Measurements from ENCODE around the gene KCNK1.
A peak's percentile ranks its signal among the peaks of the same experiment; 100 is the strongest.
"Not testable (repeated sequence)": the region's sequence is repeated elsewhere in the genome, so short reads cannot be mapped to it uniquely, and the experiment has no call there.

Gene KCNK1

DNA sequence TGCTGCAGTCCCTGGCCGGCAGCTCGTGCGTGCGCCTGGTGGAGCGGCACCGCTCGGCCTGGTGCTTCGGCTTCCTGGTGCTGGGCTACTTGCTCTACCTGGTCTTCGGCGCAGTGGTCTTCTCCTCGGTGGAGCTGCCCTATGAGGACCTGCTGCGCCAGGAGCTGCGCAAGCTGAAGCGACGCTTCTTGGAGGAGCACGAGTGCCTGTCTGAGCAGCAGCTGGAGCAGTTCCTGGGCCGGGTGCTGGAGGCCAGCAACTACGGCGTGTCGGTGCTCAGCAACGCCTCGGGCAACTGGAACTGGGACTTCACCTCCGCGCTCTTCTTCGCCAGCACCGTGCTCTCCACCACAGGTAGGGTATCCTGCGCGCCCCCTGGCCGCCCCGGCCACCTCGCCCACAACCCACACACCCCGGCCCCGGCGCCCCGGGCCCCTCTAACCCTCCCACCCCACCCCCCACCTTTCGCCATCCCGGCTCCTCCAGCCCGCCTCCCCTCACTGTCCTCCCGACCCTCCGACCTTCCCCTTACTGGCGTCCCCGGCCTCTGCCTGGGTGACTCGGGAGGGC, 352 bp downstream of the KCNK1 start:
- TF ChIP-seq CTCF (conservative IDR thresholded peaks at IDR 0.05; ENCODE audit: low read depth): no peak
- H3K27ac ChIP-seq: peak overlapping the region; percentile 89
- ChIA-PET POLR2A (ENCODE audit: low non-redundant PET) (interaction anchor here (0.6 kb wide), 1 partner anchor 222 kb away, joined by 3 read pairs; no protein-coding TSS in a partner anchor), CTCF (interaction anchor here (0.6 kb wide), 1 partner anchor 239 kb away, joined by 3 read pairs; no protein-coding TSS in a partner anchor)
- peak; percentile 51 for DNase-seq (ENCODE audit: low spot score)

DNA sequence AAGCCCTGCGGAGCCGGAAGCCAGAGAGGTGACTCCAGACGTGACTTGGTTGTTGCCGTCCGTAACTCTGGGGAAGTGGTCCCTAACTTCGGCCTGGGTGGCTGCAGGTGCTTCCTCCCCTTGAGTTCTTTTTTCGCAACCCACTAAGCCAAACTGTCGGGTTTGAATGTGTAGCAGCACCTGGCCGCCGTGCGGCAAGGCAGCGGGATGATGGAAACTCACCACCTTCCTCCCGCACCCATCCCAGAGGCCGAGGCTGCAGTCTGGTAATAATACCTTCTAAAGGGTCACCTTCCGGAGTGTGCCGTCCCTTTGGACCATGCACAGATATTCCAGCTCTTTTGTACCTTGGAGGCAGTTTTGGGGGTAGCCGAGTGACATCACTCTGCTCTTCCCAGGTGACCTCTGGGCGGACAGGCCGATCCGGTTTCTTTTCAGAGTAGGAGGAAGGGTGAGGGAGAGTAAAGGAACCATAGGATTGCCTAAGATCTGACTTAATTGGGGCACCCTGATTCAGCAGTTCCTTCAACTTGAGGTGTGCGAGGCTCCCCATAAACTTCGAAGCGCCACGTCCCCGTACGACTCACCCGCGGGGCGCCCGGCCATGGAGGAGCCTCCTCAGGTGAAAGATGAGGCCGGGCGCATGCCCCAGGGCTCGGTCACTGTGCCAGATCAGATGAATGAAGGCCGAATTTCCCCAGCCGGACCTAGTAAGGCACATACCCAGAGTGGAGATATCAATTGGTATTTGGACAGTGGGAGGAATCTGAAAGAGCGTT, 1.0 kb downstream of the KCNK1 start:
- TF ChIP-seq CTCF (conservative IDR thresholded peaks at IDR 0.05; ENCODE audit: low read depth): no peak
- CTCF ChIA-PET: interaction anchor here (0.6 kb wide), 1 partner anchor 239 kb away, joined by 3 read pairs; no protein-coding TSS in a partner anchor

GRCh38 chr1:233615571-233615970, 1.7 kb downstream of the KCNK1 start:
- ChIA-PET CTCF (no interaction called here), POLR2A (ENCODE audit: low non-redundant PET) (no interaction called here)
- peak; percentile 12 for DNase-seq (ENCODE audit: low spot score)
- H3K27ac ChIP-seq: no peak overlapping the region; the same call in 1 of the 2 replicates
- no peak for TF ChIP-seq CTCF (conservative IDR thresholded peaks at IDR 0.05; ENCODE audit: low read depth)

More for the DNA sequence above, 1.0 kb downstream of the KCNK1 start:
- peak; percentile 34 for DNase-seq (ENCODE audit: low spot score)
- POLR2A ChIA-PET (ENCODE audit: low non-redundant PET): no interaction called here
- H3K27ac ChIP-seq: peak overlapping the region; percentile 89

DNA sequence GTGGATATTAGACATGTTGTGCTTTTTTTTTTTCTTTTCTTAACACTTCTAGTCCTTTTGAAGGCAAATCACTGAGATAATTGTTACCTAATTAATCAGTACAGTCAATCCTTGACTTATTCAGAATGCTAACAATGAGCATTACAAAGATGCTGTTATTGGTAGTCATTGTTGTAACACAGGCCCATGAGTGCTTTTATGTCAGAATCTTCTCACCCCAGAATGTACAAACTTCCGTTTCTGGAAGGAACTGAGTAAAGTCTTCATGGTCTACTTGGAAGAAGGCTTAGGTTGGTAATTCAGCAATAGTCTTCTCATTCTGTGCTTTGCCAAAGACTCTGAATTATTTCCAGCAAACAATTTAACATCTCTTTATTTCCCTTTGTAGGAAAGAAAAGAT, 3.1 kb downstream of the KCNK1 start:
- POLR2A ChIA-PET (ENCODE audit: low non-redundant PET): no interaction called here
- TF ChIP-seq CTCF (conservative IDR thresholded peaks at IDR 0.05; ENCODE audit: low read depth): no peak
- CTCF ChIA-PET: interaction anchor here (0.7 kb wide), 1 partner anchor 44 kb away, joined by 5 read pairs; no protein-coding TSS in a partner anchor
- no peak overlapping the region for H3K27ac ChIP-seq
- no peak for DNase-seq (ENCODE audit: low spot score)

GRCh38 chr1:233619414-233619813, 5.5 kb downstream of the KCNK1 start:
- DNase-seq (ENCODE audit: low spot score); H3K27ac ChIP-seq; POLR2A ChIA-PET (ENCODE audit: low non-redundant PET); CTCF ChIA-PET: not testable (repeated sequence)

GRCh38 chr1:233620065-233620464, 6.2 kb downstream of the KCNK1 start:
- CTCF ChIA-PET: no interaction called here
- TF ChIP-seq CTCF (conservative IDR thresholded peaks at IDR 0.05; ENCODE audit: low read depth): no peak
- H3K27ac ChIP-seq: no peak overlapping the region
- DNase-seq (ENCODE audit: low spot score): no peak
- POLR2A ChIA-PET (ENCODE audit: low non-redundant PET): no interaction called here

GRCh38 chr1:233621923-233622322, 8.0 kb downstream of the KCNK1 start:
- no peak for TF ChIP-seq CTCF (conservative IDR thresholded peaks at IDR 0.05; ENCODE audit: low read depth)
- no peak overlapping the region for H3K27ac ChIP-seq
- POLR2A ChIA-PET (ENCODE audit: low non-redundant PET): no interaction called here
- DNase-seq (ENCODE audit: low spot score): no peak
- CTCF ChIA-PET: no interaction called here
